Natural killer cell (primary cell): ENCODE measurements around the gene DGKB. TPM values are rescaled to one million over a fixed set of nuclear protein-coding genes. Genes with fewer than 3 reads are reported as not detected.

Experiments
- ATAC-seq, 3 donors: fragments of 150-1000 bp in 2 of 3; fragments of 200-7000 bp in 1 of 3; cut with Tn5 transposase; 1 replicate in 1 of 3; 2 replicates in 2 of 3; pipeline ENCODE4 v1.10.0; 2021; ENCODE audit warnings: mild to moderate bottlenecking in 2 of 3, moderate library complexity in 2 of 3
- DNase-seq, 2 donors: peaks; one replicate each; pipeline versions ENCODE4 v3.0.0 to v3.0.0-alpha.2; 2013 to 2021; ENCODE audit warnings: mixed read lengths in 1 of 2
- H3K27ac ChIP-seq: one replicate; pipeline ENCODE4 v1.5.1; 2013; ENCODE audit warnings: mild to moderate bottlenecking, low read length
- H3K27me3 ChIP-seq: one replicate; pipeline ENCODE4 v1.6.1; 2013; ENCODE audit warnings: low read length; ENCODE audit not compliant: control insufficient read depth, insufficient read depth
- H3K36me3 ChIP-seq: one replicate; pipeline ENCODE4 v1.6.1; 2013; ENCODE audit warnings: low read length; ENCODE audit not compliant: control insufficient read depth, insufficient read depth
- H3K4me1 ChIP-seq: one replicate; pipeline ENCODE4 v1.6.1; 2013; ENCODE audit warnings: low read length; ENCODE audit not compliant: control insufficient read depth, insufficient read depth
- H3K4me3 ChIP-seq: one replicate; pipeline ENCODE4 v1.5.1; 2013; ENCODE audit warnings: low read length
- H3K9me3 ChIP-seq: one replicate; pipeline ENCODE4 v1.6.1; 2013; ENCODE audit warnings: low read length; ENCODE audit not compliant: control insufficient read depth, insufficient read depth
- H3K27ac Mint-ChIP-seq, 2 donors: one replicate each; pipeline ENCODE4 v1.8.0; 2022; ENCODE audit warnings: mild to moderate bottlenecking in 2 of 2, mixed read lengths in 2 of 2, moderate library complexity in 1 of 2
- H3K27me3 Mint-ChIP-seq, 2 donors: one replicate each; pipeline ENCODE4 v1.8.0; 2022; ENCODE audit warnings: low read depth in 2 of 2, mixed read lengths in 2 of 2
- H3K36me3 Mint-ChIP-seq: one replicate; pipeline ENCODE4 v1.8.0; 2022; ENCODE audit warnings: mixed read lengths
- H3K4me1 Mint-ChIP-seq, 2 donors: one replicate each; pipeline ENCODE4 v1.8.0; 2022; ENCODE audit warnings: mixed read lengths in 2 of 2
- H3K4me3 Mint-ChIP-seq: one replicate; pipeline ENCODE4 v1.8.0; 2022; ENCODE audit warnings: mild to moderate bottlenecking, moderate library complexity, mixed read lengths
- H3K9me3 Mint-ChIP-seq, 2 donors: one replicate each; pipeline ENCODE4 v1.8.0; 2022; ENCODE audit warnings: mixed read lengths in 2 of 2
- WGBS: methylation state at CpG from one replicate; pipeline ENCODE4 v1.1.7; 2013; ENCODE audit warnings: missing lambda C conversion rate; ENCODE audit not compliant: insufficient coverage; 5-methylcytosine and 5-hydroxymethylcytosine counted together
- intact Hi-C: fragments of 100-400 bp; cut with micrococcal nuclease; formaldehyde crosslinking; loops from one replicate; pipeline ENCODE4 v1.14.2; 2022
- total RNA-seq, 4 donors: library from RNA; stranded (reverse); fragments of 120-200 nt in 1 of 4; gene quantifications; one replicate each; pipeline versions ENCODE4 v1.2.3 to v1.2.4, GENCODE V29; 2013 to 2022
- TF ChIP-seq, protein P1 (sequence below): fragments of 200-600 bp; IDR thresholded peaks from one replicate; pipeline ENCODE4 v1.8.0; 2022; ENCODE audit warnings: antibody characterized with exemption

The DGKB gene
- total RNA-seq, 3 donors from 2014 or later (not counting 1 experiment from before 2014, with no cell fraction given) = not detected

DNA sequence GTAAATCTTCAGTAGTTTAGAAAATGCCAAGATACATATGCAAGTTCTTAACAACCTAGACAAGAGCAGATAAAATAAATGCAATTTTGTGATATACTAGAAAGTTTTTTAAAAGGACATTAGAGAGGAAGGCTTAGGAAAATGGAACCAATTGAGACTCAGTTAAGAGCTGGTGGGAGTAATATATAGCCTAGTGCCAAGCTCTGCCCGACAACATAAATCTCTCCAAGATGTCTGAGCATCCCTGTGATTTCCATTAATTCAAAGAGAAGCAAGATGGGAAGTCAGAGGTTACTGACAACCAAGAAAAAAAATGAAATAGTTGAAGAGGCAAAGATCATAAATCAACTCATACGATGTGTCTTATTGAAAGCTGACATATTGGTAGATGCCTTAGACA, 74.5 kb downstream of the DGKB start:
- no peaks in the 10 kb centered on the region for H3K9me3 ChIP-seq
- Mint-ChIP-seq H3K27me3 (no peaks in the 10 kb centered on the region), H3K4me3 (no peak overlapping the region), H3K9me3 (peaks cover 4 to 28% of the 10 kb centered on the region in 2 donors), H3K27ac (no peak overlapping the region), H3K36me3 (no peaks in the 10 kb centered on the region), H3K4me1 (no peaks in the 10 kb centered on the region)
- H3K27ac ChIP-seq = no peak overlapping the region
- H3K36me3 ChIP-seq = no peaks in the 10 kb centered on the region
- H3K4me1 ChIP-seq = no peaks in the 10 kb centered on the region
- ATAC-seq = no peak
- no peaks in the 10 kb centered on the region for H3K27me3 ChIP-seq
- no peak for DNase-seq
- TF ChIP-seq, protein P1, sequence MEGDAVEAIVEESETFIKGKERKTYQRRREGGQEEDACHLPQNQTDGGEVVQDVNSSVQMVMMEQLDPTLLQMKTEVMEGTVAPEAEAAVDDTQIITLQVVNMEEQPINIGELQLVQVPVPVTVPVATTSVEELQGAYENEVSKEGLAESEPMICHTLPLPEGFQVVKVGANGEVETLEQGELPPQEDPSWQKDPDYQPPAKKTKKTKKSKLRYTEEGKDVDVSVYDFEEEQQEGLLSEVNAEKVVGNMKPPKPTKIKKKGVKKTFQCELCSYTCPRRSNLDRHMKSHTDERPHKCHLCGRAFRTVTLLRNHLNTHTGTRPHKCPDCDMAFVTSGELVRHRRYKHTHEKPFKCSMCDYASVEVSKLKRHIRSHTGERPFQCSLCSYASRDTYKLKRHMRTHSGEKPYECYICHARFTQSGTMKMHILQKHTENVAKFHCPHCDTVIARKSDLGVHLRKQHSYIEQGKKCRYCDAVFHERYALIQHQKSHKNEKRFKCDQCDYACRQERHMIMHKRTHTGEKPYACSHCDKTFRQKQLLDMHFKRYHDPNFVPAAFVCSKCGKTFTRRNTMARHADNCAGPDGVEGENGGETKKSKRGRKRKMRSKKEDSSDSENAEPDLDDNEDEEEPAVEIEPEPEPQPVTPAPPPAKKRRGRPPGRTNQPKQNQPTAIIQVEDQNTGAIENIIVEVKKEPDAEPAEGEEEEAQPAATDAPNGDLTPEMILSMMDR = no peak
- intact Hi-C loops = no loop called here
- 94% methylated on average over 2 of the region's 2 CpGs for WGBS
- H3K4me3 ChIP-seq = no peak overlapping the region

GRCh38 chr7:14826426-14826825, 76.1 kb downstream of the DGKB start:
- H3K4me1 ChIP-seq = no peaks in the 10 kb centered on the region
- no peak overlapping the region for H3K4me3 Mint-ChIP-seq
- ATAC-seq (no peak), DNase-seq (no peak)
- no peaks in the 10 kb centered on the region for H3K27me3 Mint-ChIP-seq
- TF ChIP-seq, protein P1 = no peak
- H3K27ac ChIP-seq = no peak overlapping the region
- no peak overlapping the region for H3K27ac Mint-ChIP-seq
- H3K4me3 ChIP-seq = no peak overlapping the region
- intact Hi-C loops = no loop called here
- H3K27me3 ChIP-seq = no peaks in the 10 kb centered on the region
- WGBS = 57% methylated on average over 1 of the region's 1 CpG
- H3K9me3 Mint-ChIP-seq = peaks cover 5 to 26% of the 10 kb centered on the region in 2 donors
- H3K9me3 ChIP-seq = no peaks in the 10 kb centered on the region
- no peaks in the 10 kb centered on the region for H3K36me3 Mint-ChIP-seq
- no peaks in the 10 kb centered on the region for H3K4me1 Mint-ChIP-seq
- no peaks in the 10 kb centered on the region for H3K36me3 ChIP-seq

GRCh38 chr7:14825912-14826311, 76.6 kb downstream of the DGKB start:
- Mint-ChIP-seq H3K27me3 (no peaks in the 10 kb centered on the region), H3K36me3 (no peaks in the 10 kb centered on the region), H3K27ac (no peak overlapping the region), H3K4me3 (no peak overlapping the region), H3K4me1 (no peaks in the 10 kb centered on the region), H3K9me3 (peaks cover 5 to 29% of the 10 kb centered on the region in 2 donors)
- H3K9me3 ChIP-seq = no peaks in the 10 kb centered on the region
- no peaks in the 10 kb centered on the region for H3K4me1 ChIP-seq
- WGBS = 74% methylated on average over 8 of the region's 8 CpGs
- intact Hi-C loops = no loop called here
- H3K36me3 ChIP-seq = no peaks in the 10 kb centered on the region
- TF ChIP-seq, protein P1 = no peak
- no peak overlapping the region for H3K27ac ChIP-seq
- DNase-seq (no peak), ATAC-seq (no peak)
- H3K27me3 ChIP-seq = no peaks in the 10 kb centered on the region
- H3K4me3 ChIP-seq = no peak overlapping the region

DNA sequence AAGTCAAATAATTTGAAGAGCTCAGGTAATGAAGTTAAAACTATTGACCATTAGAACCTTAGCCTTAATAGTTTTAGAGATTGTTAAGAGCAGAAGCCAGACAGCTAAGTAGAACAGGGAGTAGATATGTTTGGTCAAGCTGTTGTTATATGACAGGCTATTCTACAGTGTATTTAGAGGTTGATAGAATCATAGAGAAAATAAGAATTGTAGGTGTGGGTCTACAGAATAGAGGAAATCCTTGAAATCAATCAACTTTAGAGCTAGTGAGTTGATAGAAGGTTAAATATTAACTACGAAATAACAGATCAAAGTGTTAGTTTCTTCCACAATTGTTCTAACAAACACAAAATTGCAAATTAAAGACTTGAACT, 80.1 kb downstream of the DGKB start:
- TF ChIP-seq, protein P1 = no peak
- ATAC-seq = no peak
- H3K4me1 Mint-ChIP-seq = no peaks in the 10 kb centered on the region

More for the DNA sequence above, 80.1 kb downstream of the DGKB start:
- Mint-ChIP-seq H3K27me3 (no peaks in the 10 kb centered on the region), H3K27ac (no peak overlapping the region), H3K9me3 (peaks cover 6 to 30% of the 10 kb centered on the region in 2 donors), H3K4me3 (no peak overlapping the region), H3K36me3 (no peaks in the 10 kb centered on the region)
- no peaks in the 10 kb centered on the region for H3K36me3 ChIP-seq
- no peak overlapping the region for H3K4me3 ChIP-seq
- H3K27me3 ChIP-seq = no peaks in the 10 kb centered on the region
- no peak overlapping the region for H3K27ac ChIP-seq
- intact Hi-C loops = no loop called here
- DNase-seq = no peak
- no CpG with 5 or more reads among the region's 1 CpG for WGBS
- H3K4me1 ChIP-seq = no peaks in the 10 kb centered on the region
- H3K9me3 ChIP-seq = no peaks in the 10 kb centered on the region
